ENCODE data around the gene SCGB3A2. TPM values are rescaled to one million over a fixed set of nuclear protein-coding genes. Genes with fewer than 3 reads are reported as not detected.
"Not testable (repeated sequence)": the region's sequence is repeated elsewhere in the genome, so short reads cannot be mapped to it uniquely, and the experiment has no call there.

SCGB3A2 gene
- polyA plus RNA-seq, 3 donors from 2014 or later, result not detected

GRCh38 chr5:147874118-147874875, 4.2 kb upstream of the SCGB3A2 start:
- not testable (repeated sequence) for H3K9me3 Mint-ChIP-seq, H3K4me1 Mint-ChIP-seq, H3K27ac Mint-ChIP-seq, H3K36me3 Mint-ChIP-seq, DNase-seq, H3K4me3 Mint-ChIP-seq
- peaks cover 0 to 10% (median 2%) of the 10 kb centered on the region in 3 donors for H3K27me3 Mint-ChIP-seq (ENCODE audit: low read depth in 3 of 3)

- Mint-ChIP-seq H3K4me3 (no peak overlapping the region), H3K4me1 (no peaks in the 10 kb centered on the region), H3K27me3 (ENCODE audit: low read depth in 3 of 3) (peaks cover 0 to 10% (median 2%) of the 10 kb centered on the region in 3 donors)
These were observed 3.6 kb upstream of the SCGB3A2 start for GRCh38 chr5:147874910-147875367.

GRCh38 chr5:147876141-147876540, 2.4 kb upstream of the SCGB3A2 start:
- Mint-ChIP-seq H3K4me1 (no peaks in the 10 kb centered on the region), H3K4me3 (no peak overlapping the region), H3K27me3 (ENCODE audit: low read depth in 3 of 3) (peaks cover 0 to 10% (median 2%) of the 10 kb centered on the region in 3 donors), H3K36me3 (no peaks in the 10 kb centered on the region), H3K9me3 (no peaks in the 10 kb centered on the region), H3K27ac (no peak overlapping the region)
- DNase-seq, result no peak

More at GRCh38 chr5:147874910-147875367, 3.6 kb upstream of the SCGB3A2 start:
- no peaks in the 10 kb centered on the region for H3K9me3 Mint-ChIP-seq
- H3K36me3 Mint-ChIP-seq, result no peaks in the 10 kb centered on the region
- DNase-seq, result no peak
- H3K27ac Mint-ChIP-seq, result no peak overlapping the region

GRCh38 chr5:147876626-147877025, 1.9 kb upstream of the SCGB3A2 start:
- no peak overlapping the region for H3K27ac Mint-ChIP-seq
- DNase-seq, result no peak
- peaks cover 0 to 8% (median 2%) of the 10 kb centered on the region in 3 donors for H3K27me3 Mint-ChIP-seq (ENCODE audit: low read depth in 3 of 3)
- no peaks in the 10 kb centered on the region for H3K9me3 Mint-ChIP-seq
- no peaks in the 10 kb centered on the region for H3K36me3 Mint-ChIP-seq
- no peaks in the 10 kb centered on the region for H3K4me1 Mint-ChIP-seq
- H3K4me3 Mint-ChIP-seq, result no peak overlapping the region

- H3K27ac Mint-ChIP-seq, result no peak overlapping the region
- H3K4me1 Mint-ChIP-seq, result no peaks in the 10 kb centered on the region
- H3K36me3 Mint-ChIP-seq, result no peaks in the 10 kb centered on the region
- no peaks in the 10 kb centered on the region for H3K9me3 Mint-ChIP-seq
- peaks cover 2 to 8% (median 4%) of the 10 kb centered on the region in 3 donors for H3K27me3 Mint-ChIP-seq (ENCODE audit: low read depth in 3 of 3)
- no peak overlapping the region for H3K4me3 Mint-ChIP-seq
- DNase-seq, result no peak
These were observed 1.3 kb downstream of the SCGB3A2 start for GRCh38 chr5:147879784-147880183.

GRCh38 chr5:147880487-147880886, 2.0 kb downstream of the SCGB3A2 start:
- H3K27ac Mint-ChIP-seq, result no peak overlapping the region
- no peak for DNase-seq
- no peaks in the 10 kb centered on the region for H3K36me3 Mint-ChIP-seq
- H3K4me1 Mint-ChIP-seq, result no peaks in the 10 kb centered on the region
- no peaks in the 10 kb centered on the region for H3K9me3 Mint-ChIP-seq
- H3K27me3 Mint-ChIP-seq (ENCODE audit: low read depth in 3 of 3), result peaks cover 2 to 7% (median 4%) of the 10 kb centered on the region in 3 donors
- no peak overlapping the region for H3K4me3 Mint-ChIP-seq

- Mint-ChIP-seq H3K27me3 (ENCODE audit: low read depth in 3 of 3) (peaks cover 2 to 7% (median 4%) of the 10 kb centered on the region in 3 donors), H3K4me1 (no peaks in the 10 kb centered on the region), H3K4me3 (no peak overlapping the region), H3K9me3 (no peaks in the 10 kb centered on the region), H3K27ac (no peak overlapping the region), H3K36me3 (no peaks in the 10 kb centered on the region)
- DNase-seq, result no peak
These were observed 4.2 kb downstream of the SCGB3A2 start for GRCh38 chr5:147882586-147883313.

GRCh38 chr5:147887026-147887627, 8.6 kb downstream of the SCGB3A2 start:
- no peak overlapping the region for H3K4me3 Mint-ChIP-seq
- H3K36me3 Mint-ChIP-seq, result no peaks in the 10 kb centered on the region
- no peaks in the 10 kb centered on the region for H3K4me1 Mint-ChIP-seq
- no peak for DNase-seq
- no peak overlapping the region for H3K27ac Mint-ChIP-seq
- H3K9me3 Mint-ChIP-seq, result no peaks in the 10 kb centered on the region
- H3K27me3 Mint-ChIP-seq (ENCODE audit: low read depth in 3 of 3), result peaks cover 4 to 14% (median 6%) of the 10 kb centered on the region in 3 donors

GRCh38 chr5:147887930-147888329, 9.4 kb downstream of the SCGB3A2 start:
- Mint-ChIP-seq H3K27me3 (ENCODE audit: low read depth in 3 of 3) (peaks cover 4 to 10% (median 6%) of the 10 kb centered on the region in 3 donors), H3K27ac (no peak overlapping the region), H3K9me3 (no peaks in the 10 kb centered on the region), H3K4me3 (no peak overlapping the region), H3K4me1 (no peaks in the 10 kb centered on the region), H3K36me3 (no peaks in the 10 kb centered on the region)
- DNase-seq, result no peak

- Mint-ChIP-seq H3K4me3 (no peak overlapping the region), H3K36me3 (no peaks in the 10 kb centered on the region), H3K27ac (no peak overlapping the region), H3K4me1 (no peaks in the 10 kb centered on the region), H3K9me3 (no peaks in the 10 kb centered on the region), H3K27me3 (ENCODE audit: low read depth in 3 of 3) (peaks cover 2 to 7% (median 6%) of the 10 kb centered on the region in 3 donors)
- no peak for DNase-seq
These were observed 14.3 kb downstream of the SCGB3A2 start for GRCh38 chr5:147892696-147893296.

- Mint-ChIP-seq H3K9me3 (no peaks in the 10 kb centered on the region), H3K36me3 (no peaks in the 10 kb centered on the region), H3K4me1 (no peaks in the 10 kb centered on the region), H3K27me3 (ENCODE audit: low read depth in 3 of 3) (peaks cover 2 to 7% (median 3%) of the 10 kb centered on the region in 3 donors), H3K27ac (no peak overlapping the region), H3K4me3 (no peak overlapping the region)
- no peak for DNase-seq
These were observed 15.3 kb downstream of the SCGB3A2 start for GRCh38 chr5:147893820-147894219.

GRCh38 chr5:147895864-147896263, 17.4 kb downstream of the SCGB3A2 start:
- H3K27me3 Mint-ChIP-seq (ENCODE audit: low read depth in 3 of 3), result peaks cover 2 to 9% (median 3%) of the 10 kb centered on the region in 3 donors
- H3K27ac Mint-ChIP-seq, result no peak overlapping the region
- no peaks in the 10 kb centered on the region for H3K36me3 Mint-ChIP-seq
- no peaks in the 10 kb centered on the region for H3K4me1 Mint-ChIP-seq
- no peak overlapping the region for H3K4me3 Mint-ChIP-seq
- DNase-seq, result no peak
- no peaks in the 10 kb centered on the region for H3K9me3 Mint-ChIP-seq

GRCh38 chr5:147898875-147899401, 20.4 kb downstream of the SCGB3A2 start:
- no peak overlapping the region for H3K27ac Mint-ChIP-seq
- no peaks in the 10 kb centered on the region for H3K4me1 Mint-ChIP-seq
- H3K4me3 Mint-ChIP-seq, result no peak overlapping the region
- no peaks in the 10 kb centered on the region for H3K36me3 Mint-ChIP-seq
- no peaks in the 10 kb centered on the region for H3K9me3 Mint-ChIP-seq
- peaks cover 0 to 5% (median 2%) of the 10 kb centered on the region in 3 donors for H3K27me3 Mint-ChIP-seq (ENCODE audit: low read depth in 3 of 3)
- no peak for DNase-seq
